DOHH2 (cell line): ENCODE results near the gene SCAMP4.

Experiments used
- EZH2phosphoT487 ChIP-seq: fragments of 200-600 bp; sonication (generic); IDR thresholded peaks from 2 replicates; pipeline ENCODE4 v1.6.1; 2017; ENCODE audit warnings: borderline replicate concordance, mild to moderate bottlenecking, antibody characterized with exemption, low read length, moderate library complexity, mixed read lengths
- TF ChIP-seq, protein P1 (sequence below): fragments of 200-600 bp; sonication (generic); IDR thresholded peaks from one replicate; pipeline ENCODE4 v1.5.1; 2014; ENCODE audit warnings: antibody characterized with exemption, mild to moderate bottlenecking, low read depth, low read length; ENCODE audit not compliant: poor library complexity, severe bottlenecking

DNA sequence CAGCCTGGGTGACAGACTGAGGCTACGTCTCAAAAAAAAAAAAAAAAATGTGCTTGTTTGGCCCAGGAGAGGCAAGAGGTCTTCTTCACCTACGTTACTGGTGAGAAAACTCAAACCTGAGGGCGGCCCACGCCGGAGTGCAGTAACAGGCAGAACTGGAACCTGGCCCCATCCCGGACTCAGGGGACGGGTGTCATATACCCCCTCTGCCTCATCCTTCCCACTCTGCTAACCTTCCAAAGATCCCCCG lies 414 bp upstream of the SCAMP4 start:
- TF ChIP-seq, protein P1, sequence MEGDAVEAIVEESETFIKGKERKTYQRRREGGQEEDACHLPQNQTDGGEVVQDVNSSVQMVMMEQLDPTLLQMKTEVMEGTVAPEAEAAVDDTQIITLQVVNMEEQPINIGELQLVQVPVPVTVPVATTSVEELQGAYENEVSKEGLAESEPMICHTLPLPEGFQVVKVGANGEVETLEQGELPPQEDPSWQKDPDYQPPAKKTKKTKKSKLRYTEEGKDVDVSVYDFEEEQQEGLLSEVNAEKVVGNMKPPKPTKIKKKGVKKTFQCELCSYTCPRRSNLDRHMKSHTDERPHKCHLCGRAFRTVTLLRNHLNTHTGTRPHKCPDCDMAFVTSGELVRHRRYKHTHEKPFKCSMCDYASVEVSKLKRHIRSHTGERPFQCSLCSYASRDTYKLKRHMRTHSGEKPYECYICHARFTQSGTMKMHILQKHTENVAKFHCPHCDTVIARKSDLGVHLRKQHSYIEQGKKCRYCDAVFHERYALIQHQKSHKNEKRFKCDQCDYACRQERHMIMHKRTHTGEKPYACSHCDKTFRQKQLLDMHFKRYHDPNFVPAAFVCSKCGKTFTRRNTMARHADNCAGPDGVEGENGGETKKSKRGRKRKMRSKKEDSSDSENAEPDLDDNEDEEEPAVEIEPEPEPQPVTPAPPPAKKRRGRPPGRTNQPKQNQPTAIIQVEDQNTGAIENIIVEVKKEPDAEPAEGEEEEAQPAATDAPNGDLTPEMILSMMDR = no peak
- no peak for TF ChIP-seq EZH2phosphoT487
